ENCODE data around the gene YBX2.

YBX2 gene

DNA sequence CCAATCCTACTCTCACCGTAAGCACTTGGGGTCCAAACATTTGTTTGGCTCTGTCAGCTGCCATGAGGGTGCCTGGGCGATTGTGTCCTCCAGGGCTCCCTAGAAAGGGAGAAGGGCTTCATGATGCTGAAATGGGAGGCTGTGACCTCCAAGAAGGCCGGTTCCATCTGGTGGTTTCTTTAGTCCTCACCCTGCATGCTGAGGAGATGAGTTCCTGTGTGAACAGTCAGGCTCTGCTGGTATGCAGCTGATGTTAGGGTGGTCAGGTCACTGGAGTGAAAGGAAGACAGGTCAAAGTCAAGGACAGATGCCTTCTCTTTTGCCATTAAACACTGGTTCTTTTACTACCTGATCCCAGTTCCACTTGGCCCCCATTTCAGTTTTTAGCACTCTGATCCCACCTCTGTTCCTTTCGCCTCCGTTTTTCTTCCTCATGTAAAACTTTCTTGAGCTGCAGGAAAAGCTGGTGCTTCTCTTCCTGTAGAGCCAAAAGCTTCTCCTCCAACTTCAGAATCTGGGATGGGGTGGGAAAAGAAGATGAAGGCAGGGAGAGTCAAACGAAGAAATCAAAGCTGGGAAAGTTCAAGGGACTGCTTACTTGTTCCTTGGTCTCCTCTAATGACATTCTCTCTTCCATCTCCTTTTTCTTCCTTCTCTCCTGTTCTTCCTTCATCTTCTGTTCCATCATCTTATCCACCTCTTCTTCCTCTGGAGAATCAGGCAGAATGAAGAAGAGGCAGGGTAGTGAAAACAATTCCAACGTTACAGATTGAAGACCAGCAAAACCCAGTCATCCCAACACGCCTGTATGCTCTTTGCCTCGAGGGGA is 19.7 kb upstream of the YBX2 start:
- no peak for DNase-seq (ENCODE audit: low read depth)
- H3K4me3 ChIP-seq (ENCODE audit: low read depth, low read length) = peak overlapping the region; percentile 68
- TF ChIP-seq, protein P1, sequence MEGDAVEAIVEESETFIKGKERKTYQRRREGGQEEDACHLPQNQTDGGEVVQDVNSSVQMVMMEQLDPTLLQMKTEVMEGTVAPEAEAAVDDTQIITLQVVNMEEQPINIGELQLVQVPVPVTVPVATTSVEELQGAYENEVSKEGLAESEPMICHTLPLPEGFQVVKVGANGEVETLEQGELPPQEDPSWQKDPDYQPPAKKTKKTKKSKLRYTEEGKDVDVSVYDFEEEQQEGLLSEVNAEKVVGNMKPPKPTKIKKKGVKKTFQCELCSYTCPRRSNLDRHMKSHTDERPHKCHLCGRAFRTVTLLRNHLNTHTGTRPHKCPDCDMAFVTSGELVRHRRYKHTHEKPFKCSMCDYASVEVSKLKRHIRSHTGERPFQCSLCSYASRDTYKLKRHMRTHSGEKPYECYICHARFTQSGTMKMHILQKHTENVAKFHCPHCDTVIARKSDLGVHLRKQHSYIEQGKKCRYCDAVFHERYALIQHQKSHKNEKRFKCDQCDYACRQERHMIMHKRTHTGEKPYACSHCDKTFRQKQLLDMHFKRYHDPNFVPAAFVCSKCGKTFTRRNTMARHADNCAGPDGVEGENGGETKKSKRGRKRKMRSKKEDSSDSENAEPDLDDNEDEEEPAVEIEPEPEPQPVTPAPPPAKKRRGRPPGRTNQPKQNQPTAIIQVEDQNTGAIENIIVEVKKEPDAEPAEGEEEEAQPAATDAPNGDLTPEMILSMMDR (IDR thresholded peaks at IDR 0.05; ENCODE audit: low read depth, low read length, missing control alignments) = no peak

DNA sequence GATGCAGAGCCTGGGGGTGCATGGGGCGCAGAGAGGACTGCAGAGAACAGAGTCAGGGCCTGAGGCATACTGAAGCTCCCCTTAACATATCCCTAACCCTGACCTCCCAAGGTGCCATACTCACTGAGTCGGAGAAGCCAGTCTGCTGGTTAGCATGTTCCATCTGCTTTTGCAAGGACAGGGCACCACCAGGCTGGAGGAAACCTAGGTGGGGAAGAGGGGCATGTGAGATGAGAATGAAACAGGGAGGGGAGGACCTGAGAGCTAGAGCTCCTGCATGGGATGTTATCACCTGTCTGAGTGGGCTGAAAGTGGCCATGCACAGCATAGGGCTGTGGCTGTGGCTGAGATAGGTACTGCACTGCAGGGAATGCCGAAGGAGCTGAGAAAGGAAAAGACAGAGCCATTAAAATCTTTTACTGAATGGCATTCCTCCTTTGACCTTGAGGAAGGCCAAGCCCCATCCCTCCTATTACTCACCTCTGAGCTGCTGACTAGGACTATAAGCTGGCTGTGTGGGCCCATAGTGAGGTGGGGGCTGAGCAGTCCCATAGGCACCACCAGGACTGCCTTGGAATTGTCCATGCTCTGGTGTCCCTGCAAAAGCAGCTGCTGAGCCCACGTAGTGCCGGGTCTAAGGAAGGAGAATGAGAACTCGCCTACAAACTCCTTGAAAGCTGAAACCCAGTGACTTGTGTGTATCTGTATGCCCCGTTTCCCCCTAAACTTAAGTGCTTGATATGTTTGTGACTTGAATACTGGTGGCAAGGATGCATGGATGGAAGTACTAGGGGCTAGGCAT is 18.9 kb upstream of the YBX2 start:
- no peak overlapping the region for H3K4me3 ChIP-seq (ENCODE audit: low read depth, low read length)
- TF ChIP-seq, protein P1 (IDR thresholded peaks at IDR 0.05; ENCODE audit: low read depth, low read length, missing control alignments) = peak; percentile 45
- DNase-seq (ENCODE audit: low read depth) = no peak

DNA sequence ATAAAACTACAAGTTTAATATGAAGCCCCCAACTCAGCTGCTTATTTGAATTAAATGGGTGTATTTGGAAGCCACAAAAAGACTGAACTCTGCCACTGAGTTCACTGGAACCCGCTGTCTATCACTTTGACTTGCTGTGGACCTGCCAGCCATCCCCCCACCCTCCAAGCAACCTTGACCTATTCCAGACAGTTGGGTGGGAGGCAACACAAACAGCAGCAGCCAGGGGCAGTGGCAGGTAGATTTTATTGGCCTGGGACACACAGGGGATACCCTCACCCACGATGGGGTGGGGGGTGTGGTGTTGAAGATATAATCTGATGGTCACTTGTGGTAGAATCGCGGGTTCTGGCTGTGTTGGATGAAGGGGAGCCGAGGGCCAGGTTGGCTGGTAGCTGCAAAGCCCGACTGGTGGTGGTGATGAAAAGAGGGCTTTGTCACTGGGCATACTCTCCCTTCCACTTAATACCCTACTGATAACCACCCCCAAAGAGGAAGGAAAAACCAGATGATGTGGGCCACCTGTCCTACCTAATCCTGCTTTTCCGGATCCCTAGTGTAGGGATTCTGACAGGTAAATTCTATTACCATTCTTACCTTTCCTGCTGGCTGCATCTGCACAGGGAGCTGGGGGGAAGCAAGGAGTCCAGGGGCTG is 18.1 kb upstream of the YBX2 start:
- no peak overlapping the region for H3K4me3 ChIP-seq (ENCODE audit: low read depth, low read length)
- TF ChIP-seq, protein P1 (IDR thresholded peaks at IDR 0.05; ENCODE audit: low read depth, low read length, missing control alignments) = no peak
- DNase-seq (ENCODE audit: low read depth) = no peak

DNA sequence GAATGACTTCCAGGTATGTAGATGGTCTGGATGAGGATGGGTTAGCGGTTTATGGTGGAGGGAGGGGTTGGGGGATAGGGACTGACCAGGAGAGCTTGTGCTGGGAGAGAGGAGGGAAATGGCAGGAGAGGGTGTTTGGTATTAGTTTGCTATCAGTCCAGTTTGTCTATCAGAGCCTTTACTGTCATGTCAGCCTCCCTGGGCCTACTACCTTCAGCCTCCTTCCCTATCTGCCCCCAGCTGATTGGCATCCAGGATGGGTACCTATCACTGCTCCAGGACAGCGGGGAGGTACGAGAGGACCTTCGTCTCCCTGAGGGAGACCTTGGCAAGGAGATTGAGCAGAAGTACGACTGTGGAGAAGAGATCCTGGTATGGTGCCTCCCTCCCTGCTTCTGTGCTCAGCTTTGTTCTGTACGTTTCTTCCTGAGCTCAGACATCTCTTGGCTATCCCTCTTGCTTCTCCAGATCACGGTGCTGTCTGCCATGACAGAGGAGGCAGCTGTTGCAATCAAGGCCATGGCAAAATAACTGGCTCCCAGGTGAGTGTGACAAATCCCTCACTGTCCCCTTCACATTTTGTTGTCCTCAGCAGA is 16.8 kb upstream of the YBX2 start:
- TF ChIP-seq, protein P1 (IDR thresholded peaks at IDR 0.05; ENCODE audit: low read depth, low read length, missing control alignments) = no peak
- no peak for DNase-seq (ENCODE audit: low read depth)
- no peak overlapping the region for H3K4me3 ChIP-seq (ENCODE audit: low read depth, low read length)

DNA sequence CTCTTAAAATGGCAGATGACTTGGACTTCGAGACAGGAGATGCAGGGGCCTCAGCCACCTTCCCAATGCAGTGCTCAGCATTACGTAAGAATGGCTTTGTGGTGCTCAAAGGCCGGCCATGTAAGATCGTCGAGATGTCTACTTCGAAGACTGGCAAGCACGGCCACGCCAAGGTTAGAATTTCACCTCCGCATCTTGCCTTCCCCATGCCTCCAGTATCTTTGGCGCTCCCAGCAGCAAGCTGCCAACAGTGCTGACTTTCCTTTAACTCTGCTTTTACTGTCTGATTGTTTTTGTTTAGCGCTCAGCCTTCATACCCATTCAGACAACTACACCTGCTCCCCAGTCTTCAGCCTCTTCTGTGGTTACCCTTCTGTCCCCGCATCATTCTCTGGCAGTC is 15.2 kb upstream of the YBX2 start:
- no peak for DNase-seq (ENCODE audit: low read depth)
- TF ChIP-seq, protein P1 (IDR thresholded peaks at IDR 0.05; ENCODE audit: low read depth, low read length, missing control alignments) = no peak
- peak overlapping the region; percentile 65 for H3K4me3 ChIP-seq (ENCODE audit: low read depth, low read length)

DNA sequence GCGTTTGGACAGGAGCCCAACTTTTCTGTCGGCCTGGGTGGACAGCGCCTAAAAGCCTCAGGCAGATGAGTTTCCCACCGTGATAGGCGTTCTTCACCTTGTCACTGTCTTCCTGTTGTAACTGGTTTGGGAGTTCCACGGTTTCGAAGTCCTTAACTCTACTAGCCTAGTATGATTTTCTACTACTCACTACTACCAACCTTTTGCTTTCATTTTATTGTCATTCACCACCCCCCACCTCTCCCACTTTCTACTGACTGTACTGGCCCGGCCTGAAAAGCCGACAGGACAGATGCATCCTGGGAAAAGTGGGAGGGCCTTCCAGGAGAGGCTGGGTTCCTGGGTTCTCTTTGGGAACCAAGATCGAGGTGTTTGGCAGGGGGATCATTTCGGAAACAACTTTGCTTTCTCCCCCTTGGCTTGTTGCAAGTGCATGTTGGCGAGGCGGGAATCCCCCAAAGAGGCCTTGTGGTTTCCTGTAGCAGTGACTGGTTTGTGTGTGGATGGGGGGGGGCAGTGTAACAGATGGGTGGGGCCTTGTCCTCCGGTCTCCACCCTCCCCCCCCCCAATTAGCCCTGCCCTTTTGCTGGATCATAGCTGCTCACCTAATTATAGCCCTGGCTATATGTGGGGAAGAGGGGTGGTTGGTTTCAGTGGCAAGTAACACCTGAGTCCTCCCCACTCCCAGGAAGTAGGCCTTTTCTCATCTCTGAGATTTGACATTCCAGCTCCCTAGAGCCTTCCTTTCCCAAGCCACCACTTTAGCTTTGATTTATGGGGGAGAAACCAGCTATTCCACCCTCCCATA is 14.4 kb upstream of the YBX2 start:
- H3K4me3 ChIP-seq (ENCODE audit: low read depth, low read length) = peak overlapping the region; percentile 65
- DNase-seq (ENCODE audit: low read depth) = peak; percentile 81
- TF ChIP-seq, protein P1 (IDR thresholded peaks at IDR 0.05; ENCODE audit: low read depth, low read length, missing control alignments) = no peak

All from GM12864 (cell line).